HL-60/S4 treated with phorbol 12-myristate 13-acetate at 8.2 ng/mL for 4 days and 3 days (cell line): Measurements from ENCODE around the gene CCDC71L.

Experiments used
- in situ Hi-C: fragments of 300-500 bp; cut with MboI; formaldehyde crosslinking; loops from 2 replicates; pipeline ENCODE4 v1.15.0; 2022; ENCODE audit warnings: low sequenced_read_pairs

The CCDC71L gene

DNA sequence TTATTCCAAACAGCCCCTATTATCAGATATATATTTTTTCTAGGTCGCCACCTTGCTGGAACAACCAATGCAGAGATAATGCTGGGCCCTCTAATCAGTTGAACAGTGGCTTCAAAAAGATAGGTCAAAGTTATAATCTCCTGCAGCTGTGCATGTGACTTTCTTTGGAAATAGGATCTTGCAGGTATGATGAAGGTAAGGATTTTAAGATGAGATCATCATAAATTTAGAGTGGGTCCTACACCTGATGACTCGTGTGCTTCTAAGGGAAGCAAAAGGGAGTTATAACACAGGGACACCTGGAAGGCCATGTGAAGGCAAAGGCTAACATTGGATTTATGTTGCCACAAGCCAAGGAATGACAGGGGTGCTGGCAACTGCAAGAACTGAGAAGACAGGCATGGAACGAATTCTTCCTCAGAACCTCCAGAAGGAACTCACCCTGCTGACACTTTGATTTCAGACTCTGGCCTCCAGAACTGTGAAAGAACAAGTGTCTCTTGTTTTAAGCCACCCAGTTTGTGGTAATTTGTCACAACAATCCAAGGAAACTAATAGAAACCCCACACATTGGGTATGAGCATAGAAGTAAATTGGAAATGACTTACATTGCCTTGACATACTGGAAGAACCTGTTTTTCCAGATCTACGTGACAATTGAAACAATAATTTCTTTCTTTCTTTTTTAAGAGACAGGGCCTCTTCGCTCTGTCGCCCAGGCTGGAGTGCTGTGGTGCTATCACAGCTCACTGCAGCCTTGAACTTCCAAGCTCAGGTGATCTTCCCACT is 34.4 kb downstream of the CCDC71L start:
- in situ Hi-C loops: no loop called here

DNA sequence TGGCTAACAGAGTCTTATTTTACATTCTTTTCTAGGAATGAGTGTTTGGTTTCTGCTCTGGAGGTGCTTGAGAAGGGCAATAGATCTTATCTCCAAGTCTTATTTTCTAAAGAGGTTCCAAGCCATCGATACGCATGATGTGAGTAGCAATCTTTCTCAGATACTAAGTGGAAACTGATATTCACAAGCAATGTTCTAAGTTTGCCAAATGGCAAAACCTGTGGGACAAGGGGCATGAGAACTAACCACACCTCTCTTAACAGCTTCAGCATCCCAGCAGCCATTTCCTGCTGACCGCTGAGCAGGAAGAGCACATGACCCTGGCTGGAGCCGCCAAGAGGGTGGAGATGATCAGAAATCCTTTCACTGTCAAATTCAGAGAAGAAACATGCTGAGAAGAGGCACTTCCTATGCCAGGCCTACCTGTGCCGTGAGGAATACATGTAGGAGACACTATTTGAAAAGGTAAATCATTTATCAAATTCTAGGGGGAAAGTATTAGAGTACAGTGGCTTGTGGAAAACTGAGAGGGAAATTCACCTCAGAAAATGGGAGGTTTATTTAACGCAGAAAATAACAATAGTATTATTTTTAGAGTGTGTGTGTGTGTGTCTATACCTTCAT is 35.2 kb downstream of the CCDC71L start:
- in situ Hi-C loops: no loop called here

DNA sequence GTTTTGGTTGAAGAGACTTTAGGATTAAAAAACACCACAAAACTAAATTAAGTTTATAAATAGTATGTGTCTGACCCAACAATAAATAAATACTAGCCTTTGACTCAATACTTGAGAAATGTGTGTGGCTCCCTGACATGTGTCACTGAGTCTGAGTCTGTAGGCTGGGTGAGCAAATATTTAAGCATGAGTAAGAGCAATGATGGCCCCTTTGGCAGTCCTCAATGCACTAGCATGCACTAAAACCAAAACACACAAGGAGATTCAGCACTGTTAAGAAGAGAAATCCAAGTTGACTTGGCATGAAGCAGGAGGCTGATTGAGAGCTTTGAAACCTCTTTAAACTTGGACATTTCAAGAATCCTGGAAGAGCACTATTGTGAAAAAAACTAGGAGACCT is 37.1 kb downstream of the CCDC71L start:
- in situ Hi-C loops: no loop called here

DNA sequence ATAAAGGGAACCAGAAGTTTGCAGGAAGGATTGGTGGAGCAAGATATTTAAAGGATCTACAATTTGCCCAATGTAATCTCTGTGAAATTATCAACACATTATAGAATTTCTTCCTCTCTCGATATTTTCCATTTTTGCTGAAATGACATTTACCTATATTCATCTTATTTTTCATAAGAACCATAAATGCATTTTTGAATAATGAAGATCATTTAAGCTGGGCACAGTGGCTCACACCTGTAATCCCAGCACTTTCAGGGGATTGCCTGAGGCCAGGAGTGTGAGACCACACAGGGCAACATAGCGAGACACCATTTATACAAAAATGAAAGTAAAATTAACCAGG is 37.7 kb downstream of the CCDC71L start:
- in situ Hi-C loops: no loop called here

DNA sequence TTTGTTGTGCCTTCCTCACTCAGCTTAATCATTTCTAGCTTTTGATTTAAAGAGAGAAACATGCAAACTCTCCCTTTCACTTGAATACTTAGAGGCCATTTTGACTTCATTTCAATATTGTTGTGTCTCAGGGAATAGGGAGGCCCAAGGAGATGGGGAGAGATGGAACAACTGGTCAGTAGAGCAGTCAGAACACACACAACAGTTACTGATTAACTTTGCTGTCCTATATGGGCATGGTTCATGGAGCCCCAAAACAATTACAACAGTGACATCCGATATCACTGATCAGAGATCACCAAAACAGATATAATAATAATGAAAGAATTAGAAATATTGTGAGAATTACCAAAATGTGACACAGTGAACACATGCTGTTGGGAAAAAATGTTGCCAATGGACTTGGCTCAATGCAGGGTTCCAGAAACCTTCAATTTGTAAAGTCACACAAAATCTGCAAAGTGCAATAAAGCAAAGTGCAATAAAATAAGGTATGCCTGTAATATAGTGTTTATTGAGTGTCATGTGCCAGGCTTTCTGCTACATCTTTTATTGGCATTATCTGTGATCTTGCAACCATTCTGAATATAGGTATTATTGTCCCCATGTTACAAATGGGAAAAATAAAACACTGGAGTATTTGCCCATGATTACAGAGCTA is 38.2 kb downstream of the CCDC71L start:
- in situ Hi-C loops: no loop called here

DNA sequence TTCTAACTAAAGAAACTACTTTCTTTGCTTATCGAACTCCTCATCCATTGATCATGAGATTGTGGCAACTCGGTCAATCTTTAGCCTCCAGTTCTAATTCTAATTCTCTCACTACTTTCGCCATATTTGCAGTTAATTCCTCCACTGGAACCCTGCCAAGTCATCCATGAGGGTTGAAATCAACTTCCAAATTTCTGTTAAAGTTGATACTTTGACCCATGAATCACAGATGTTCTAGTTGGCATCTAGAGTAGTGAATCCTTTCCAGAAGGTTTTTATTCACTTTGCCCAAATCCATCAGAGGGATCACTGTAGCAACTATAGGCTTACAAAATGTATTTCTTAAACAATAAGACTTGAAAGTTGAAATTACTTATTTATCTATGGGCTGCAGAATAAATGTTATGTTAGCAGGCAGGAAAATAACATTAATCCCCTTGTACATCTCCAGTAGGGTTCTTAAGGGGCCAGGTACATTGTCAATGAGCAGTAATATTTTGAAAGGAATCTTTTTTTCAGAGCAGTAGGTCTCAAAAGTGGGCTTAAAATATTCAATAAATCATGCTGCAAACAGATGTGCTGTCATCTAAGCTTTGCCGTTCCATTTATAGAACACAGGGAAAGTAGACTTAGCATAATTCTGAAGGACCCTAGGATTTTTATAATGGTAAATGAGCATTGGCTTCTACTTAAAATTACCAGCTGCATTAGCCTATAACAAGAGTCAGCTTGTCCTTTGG is 39.4 kb downstream of the CCDC71L start:
- in situ Hi-C loops: no loop called here

DNA sequence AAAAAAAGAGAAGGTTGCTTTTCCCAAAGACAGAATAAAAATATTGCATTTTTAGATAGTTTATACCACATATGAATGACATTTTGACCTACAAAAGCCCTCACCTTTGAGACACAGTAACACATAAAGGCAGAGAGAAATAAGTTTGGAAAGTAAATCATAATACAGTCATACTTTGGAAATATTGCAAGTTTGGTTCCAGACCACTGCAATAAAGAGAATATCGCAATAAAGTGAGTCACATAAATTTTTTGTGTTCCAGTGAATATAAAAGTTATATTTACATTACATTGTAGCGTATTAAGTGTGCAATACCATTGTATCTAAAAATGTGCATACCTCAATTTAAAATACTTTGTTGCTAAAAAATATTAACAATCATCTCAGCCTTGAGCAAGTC is 40.3 kb downstream of the CCDC71L start:
- in situ Hi-C loops: no loop called here

DNA sequence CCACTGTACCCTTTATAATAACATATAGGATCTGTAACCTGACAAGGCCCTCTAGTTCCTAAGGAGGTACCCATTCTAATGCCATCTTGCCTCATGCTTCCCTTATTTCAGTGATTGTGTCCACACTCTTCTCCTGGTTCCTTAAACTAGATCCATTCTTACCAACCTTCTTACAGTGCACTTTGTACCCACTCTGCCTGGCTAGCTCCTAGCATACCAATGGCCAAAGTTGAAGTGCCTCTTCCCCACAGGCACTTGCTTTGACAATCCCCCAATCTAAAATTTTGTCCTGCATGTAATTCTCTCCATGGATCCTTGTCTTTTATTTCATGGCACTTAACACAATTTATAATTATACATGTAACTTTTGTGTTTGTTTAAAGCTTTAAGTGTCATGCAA is 40.9 kb downstream of the CCDC71L start:
- in situ Hi-C loops: no loop called here

DNA sequence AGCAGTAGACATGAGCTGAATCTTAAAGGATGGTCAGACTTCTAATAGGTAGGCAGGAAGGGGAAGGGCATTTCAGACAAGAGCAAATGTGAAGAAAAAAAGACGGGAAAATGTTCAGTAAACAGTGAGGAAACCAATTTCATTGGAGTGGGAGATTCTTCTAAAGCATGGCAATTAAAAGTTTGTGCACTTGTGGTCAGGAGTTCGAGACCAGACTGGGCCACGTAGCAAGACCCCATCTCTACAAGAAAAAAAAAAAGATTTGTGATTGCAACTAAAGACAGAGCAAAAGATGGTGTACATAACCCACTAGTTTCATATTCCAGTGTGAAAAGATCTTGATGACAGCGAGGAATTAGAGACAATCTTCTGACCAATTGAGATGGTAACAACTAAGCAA is 41.7 kb downstream of the CCDC71L start:
- in situ Hi-C loops: no loop called here

DNA sequence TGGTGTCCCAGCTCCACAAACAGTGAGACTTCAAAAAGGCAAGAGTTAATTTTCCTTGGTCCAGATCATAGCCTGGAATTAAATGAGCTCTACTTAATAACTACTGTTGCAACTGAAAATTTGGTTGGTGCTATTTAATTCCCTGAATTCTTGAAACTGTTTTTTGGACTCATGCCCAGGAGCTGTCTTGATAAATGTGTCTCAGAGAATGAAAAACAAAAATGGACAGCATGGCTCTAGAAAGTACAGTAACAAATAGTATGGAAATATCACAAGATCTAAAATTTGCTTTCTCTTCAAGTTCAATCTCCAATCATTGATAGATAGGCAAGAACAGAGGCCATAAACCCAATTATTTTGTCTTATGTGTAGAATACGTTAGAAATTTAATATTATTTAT is 42.5 kb downstream of the CCDC71L start:
- in situ Hi-C loops: no loop called here

DNA sequence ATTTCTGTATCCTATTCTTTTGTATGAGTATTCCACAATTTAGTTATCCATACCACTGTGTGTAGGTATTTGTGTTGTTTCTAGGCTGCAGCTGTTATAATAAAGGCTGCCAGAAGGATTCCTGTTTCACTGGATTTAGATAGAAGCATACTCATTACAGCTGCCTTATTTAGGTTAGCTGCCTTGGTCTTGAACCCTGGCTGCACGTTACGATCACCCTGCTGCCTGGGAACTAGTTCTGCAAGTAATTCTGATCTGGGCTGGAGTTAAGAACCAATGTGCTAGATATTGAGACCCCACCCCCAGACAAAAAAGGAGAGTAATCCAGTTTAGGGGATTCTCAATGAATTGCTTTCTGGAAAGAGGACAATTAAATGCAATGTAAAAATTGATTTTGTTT is 43.1 kb downstream of the CCDC71L start:
- in situ Hi-C loops: no loop called here

DNA sequence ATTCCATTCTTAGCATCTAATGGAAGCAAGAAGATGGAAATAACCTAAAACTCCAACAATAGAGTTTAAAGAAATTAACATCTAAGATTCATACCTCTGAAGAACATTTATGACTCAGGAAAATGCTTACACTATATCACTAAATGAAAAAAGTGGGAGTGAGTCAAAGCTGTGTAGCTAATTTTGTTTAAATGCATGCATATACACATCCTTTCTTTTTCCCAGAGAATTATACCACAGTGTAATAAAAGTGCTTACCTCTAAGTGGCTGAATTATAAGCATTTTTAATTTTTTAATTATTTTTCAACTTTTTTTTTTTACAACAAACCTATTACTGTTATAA is 44.3 kb downstream of the CCDC71L start:
- in situ Hi-C loops: no loop called here

DNA sequence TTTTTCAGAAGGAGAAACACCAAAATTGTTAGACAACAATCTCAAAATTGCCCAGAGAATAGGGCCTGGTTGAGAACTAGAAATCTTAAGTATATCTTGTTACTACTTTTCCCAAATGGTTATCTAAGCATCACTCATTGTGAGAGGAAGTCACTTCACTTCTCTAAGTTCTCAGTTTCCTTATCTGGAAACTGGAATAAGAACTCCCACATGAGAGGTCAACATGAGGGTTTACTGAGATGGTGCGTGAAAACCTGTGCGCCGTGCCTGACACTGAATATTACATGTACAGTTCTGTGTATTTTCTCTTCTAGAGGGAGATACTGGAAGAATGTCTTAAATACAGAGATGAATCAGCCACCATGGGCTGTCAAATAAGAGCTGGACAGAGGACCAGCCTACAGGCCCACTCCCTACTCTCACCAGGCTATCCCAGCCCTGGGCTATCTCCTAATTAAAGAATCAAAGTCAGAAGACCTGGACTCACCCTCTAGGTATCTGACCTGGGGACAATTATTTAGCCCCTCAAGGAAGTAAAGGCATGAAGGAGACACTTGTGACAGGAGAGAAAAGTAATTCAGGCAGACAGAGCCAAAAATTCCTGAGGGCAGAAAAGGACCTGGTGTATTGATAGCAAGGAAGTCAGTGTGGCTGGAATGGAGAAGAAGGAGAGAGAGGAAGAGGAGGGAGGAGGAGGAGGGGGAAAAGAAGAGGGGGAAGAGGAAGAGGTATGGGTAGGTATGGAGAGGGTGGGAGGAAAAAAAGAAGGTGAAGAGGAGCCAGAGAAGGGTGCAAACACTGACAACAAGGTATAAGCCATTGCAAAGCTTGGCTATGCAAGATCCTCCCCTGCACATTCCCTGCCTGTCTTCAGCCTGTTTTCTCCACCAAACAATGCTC is 44.9 kb downstream of the CCDC71L start:
- in situ Hi-C loops: no loop called here

DNA sequence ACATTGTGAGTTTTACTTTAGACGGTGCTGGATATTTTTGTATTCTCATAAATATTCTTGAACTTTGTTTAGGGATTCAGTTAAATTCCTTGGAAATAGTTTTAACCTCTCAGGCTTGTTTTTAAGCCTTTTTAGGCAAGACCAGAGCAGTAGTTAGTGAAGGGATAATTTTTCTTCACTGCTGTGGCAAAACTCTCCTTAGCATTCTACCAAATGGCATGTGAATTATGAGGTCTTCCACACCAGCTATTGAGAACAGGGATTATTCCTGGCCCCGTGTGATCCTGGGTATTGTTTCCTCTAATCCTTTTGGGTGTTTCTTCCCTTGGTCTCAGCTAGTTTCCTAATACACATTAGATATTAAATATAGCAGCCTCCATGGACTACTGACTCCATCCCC is 46.2 kb downstream of the CCDC71L start:
- in situ Hi-C loops: no loop called here

DNA sequence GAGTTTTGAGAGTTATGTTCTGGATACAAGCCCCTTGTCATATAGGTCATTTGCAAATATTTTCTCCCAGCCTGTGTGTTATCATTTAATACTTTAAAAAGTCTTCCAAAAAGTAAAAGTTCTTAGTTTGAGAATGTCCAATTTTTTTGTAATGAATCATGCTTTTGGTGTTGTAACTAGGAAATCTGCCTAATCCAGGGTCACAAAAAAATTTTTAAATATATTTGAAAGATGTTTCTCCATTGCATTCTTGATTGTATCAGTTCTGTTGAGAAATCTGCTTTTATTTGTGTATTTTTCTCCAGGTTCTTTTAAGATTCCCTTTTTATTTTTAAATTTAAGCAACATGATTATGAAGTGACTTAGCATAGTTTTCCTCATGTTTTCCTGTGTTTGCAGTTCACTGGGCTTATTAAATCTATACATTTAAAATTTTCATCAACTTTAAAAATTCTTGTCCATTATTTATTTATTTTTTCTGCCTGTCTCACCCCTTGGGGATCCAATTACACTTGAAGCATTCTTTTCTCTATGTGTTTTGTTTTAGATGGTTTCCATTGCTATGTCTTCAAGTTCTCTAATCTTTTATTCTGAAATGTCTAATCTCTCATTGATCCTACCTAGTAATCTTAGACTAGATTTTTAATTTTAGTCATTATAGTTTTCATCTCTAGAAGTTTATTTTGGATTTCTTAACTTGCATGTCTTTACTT is 47.0 kb downstream of the CCDC71L start:
- in situ Hi-C loops: no loop called here

DNA sequence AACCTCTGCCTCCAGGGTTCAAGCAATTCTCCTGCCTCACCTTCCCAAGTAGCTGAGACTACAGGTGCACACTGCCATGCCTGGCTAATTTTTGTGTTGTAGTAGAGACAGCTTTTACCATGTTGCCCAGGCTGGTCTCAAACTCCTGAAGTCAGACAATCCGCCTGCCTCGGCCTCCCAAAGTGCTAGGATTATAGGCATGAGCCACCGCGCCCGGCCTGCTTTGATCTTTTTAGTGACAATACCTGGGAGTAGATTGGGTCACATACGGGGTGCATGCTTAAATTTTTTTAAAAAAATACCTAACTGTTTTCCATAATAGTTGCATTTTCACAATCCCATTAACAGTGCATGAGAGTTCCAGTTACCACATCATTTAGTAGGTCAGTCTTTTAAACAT is 47.7 kb downstream of the CCDC71L start:
- in situ Hi-C loops: no loop called here

DNA sequence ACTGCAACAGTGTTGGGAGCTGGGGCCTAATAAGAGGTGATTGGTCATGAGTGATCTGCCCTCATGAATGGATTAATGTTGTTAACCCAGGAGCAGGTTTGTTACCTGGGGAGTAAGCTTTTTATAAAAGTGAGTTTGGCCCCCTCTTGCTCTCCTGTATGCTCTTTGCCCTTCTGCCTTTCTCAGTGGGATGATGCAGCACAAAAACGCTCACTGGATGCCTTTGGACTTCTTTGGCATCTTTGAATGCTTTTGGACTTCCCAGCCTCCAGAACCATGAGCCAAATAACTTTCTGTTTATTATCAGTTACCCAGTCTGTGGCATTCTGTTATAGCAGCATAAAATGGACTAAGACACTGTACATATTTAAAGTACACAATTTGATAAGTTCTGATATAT is 48.5 kb downstream of the CCDC71L start:
- in situ Hi-C loops: no loop called here

DNA sequence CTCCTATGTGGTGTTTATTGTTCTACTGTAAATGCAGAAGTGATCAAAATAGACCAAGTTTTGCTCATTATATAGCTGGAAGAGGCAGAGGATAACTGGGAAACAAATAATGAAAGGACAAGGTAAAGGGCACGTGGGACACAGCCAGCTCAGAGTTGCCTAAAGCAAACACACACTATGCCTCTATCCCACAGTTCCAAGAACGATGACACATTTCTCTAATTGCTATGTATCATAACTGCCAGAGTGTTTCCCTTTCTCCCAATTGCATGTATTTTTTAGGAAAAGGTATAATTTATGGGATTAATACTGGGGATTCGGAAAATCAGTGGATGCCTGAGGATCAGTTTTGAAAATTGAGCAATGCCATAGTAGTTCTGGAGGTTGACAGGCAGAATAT is 49.0 kb downstream of the CCDC71L start:
- in situ Hi-C loops: no loop called here

DNA sequence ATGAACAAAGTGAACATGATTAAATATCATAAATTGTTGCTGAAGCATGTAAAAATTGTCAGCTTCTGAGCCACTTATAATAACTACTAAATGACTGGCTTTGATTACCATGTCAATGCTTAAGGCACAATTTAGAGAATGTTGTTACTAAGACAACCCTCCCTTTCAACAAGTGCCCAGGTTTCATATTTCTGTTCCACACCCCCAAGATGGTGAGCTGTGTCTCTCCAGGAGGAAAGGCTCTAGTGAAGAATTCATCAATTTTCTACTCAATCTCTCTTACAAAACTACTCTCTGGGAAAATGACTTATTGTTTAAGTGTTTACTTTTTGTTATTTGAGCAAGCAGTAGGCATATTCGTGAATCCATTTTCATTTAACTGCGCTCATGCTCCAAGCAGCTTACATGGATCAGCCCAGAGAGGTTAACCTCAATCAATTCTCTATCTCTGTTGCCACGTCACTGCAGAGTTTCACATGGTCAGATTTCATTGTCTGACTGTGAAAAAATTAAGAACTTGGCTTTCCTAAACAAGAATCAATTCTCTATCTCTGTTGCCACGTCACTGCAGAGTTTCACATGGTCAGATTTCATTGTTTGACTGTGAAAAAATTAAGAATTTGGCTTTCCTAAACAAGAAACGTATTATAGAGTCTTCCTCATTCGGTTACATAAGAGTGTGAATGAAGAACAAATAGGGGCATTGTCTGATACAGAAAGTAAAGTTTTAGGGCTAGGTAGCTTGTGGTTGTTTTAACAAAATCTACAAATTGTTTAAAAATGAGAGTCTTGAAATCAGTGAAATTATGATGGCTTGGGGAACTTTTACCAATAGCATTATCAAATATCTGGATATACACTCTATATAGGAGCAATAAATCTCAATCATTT is 49.7 kb downstream of the CCDC71L start:
- in situ Hi-C loops: no loop called here
